OCI-LY1 (cell line): ENCODE measurements around the gene CCDC167.
"Not testable (repeated sequence)": the region's sequence is repeated elsewhere in the genome, so short reads cannot be mapped to it uniquely, and the experiment has no call there.

Source experiments
- CTCF ChIP-seq: fragments of 200-600 bp; sonication (generic), shearing (Covaris generic); IDR thresholded peaks from 2 replicates; pipeline ENCODE4 v1.5.1; 2017; ENCODE audit warnings: mild to moderate bottlenecking, antibody characterized with exemption, low read length, moderate library complexity, mixed read lengths
- EZH2 ChIP-seq: fragments of 200-600 bp; sonication (generic), shearing (Covaris generic); IDR thresholded peaks from 2 replicates; pipeline ENCODE4 v1.8.0; 2017; ENCODE audit warnings: borderline replicate concordance, mixed run types, mild to moderate bottlenecking, antibody characterized with exemption, low read length, moderate library complexity, mixed read lengths

- not testable (repeated sequence) for TF ChIP-seq CTCF, EZH2
Measured at GRCh38 chr6:37443216-37443542, 56.5 kb downstream of the CCDC167 start.
